HuH-7 (cell line): Measurements from ENCODE around the gene CCT3.
"Not testable (repeated sequence)": the region's sequence is repeated elsewhere in the genome, so short reads cannot be mapped to it uniquely, and the experiment has no call there.

ENCODE experiments used
- DNase-seq: peaks from one replicate; pipeline ENCODE4 v3.0.0; 2011; ENCODE audit warnings: low spot score

Gene CCT3

GRCh38 chr1:156336242-156336641 is 1.9 kb downstream of the CCT3 start:
- peak; percentile 25 for DNase-seq

DNA sequence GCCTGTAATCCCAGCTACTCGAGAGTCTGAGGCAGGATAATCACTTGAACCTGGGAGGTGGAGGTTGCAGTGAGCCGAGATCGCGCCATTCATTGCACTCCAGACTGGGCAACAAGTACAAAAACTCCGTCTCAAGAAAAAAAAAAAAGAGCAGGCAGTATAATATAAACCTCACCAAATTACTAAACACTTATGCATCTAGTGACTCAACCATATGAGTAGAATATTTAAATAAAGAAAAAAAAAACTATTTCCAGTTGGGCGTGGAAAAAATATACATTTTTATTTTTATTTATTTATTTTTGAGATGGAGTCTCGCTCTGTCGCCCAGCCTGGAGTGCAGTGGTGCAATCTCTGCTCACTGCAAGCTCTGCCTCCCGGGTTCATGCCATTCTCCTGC is 14.9 kb downstream of the CCT3 start:
- DNase-seq: not testable (repeated sequence)

DNA sequence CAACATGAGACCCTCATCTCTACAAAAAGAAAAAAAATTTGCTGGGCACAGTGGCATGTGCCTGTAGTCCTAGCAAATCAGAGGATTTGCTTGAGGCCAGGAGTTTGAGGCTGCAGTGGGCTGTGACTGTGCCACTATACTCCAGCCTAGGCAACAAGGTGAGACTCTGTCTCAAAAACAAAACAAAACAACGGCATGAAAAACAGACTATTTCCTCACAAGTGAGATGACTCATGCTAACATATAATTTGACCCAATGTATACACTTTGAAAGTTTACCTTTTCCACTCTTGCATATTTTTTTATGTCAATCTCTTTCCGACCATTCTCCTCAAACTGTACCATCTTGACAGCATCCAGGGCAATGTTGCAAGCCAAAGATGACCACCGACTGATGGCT is 17.5 kb downstream of the CCT3 start:
- DNase-seq: no peak

DNA sequence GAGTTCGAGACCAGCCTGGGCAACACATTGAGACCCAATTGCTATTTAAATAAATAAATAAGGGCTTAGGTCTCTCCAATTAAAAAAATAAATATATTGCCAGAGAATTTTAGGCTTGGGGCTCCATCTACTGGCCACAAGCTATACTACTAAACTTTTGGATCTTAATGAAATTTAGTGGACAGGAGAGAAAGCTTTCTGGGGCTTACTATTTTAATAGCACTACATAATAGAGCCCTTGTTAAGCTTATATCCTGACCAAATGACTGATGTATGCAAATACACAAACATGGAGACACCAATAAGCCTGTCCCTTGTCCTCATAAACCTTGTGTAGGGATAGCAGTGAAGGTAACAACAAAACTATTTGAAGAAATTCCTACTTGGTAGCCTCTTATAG is 18.4 kb downstream of the CCT3 start:
- DNase-seq: peak; percentile 40

GRCh38 chr1:156316909-156317308 is 21.2 kb downstream of the CCT3 start:
- DNase-seq: no peak

GRCh38 chr1:156310962-156311361 is 27.1 kb downstream of the CCT3 start:
- no peak for DNase-seq

- no peak for DNase-seq
Measured at GRCh38 chr1:156308078-156308477, 30.0 kb downstream of the CCT3 start.

- DNase-seq: no peak
Measured at GRCh38 chr1:156305215-156305614, 32.9 kb downstream of the CCT3 start.

DNA sequence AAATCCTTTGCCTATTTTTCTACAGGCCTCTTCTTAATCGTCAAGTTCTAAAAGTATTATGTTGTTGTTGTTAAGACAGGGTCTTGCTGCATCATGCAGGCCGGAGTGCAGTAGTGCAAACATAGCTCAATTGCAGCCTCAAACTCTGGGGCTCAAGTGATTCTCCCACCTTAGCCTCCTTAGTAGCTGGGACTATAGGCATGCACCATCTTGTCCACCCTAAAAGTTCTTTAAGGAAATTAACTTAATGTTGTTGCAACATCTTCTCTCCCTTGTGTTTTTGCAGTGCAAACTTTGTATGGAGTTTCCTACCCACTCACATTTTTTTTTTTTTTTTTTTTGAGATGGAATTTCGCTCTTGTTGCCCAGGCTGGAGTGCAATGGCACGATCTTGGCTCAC is 34.9 kb downstream of the CCT3 start:
- no peak for DNase-seq

GRCh38 chr1:156298852-156299357 is 39.2 kb downstream of the CCT3 start, which contains the start of gene VHLL:
Gene VHLL (minus strand): TSS chr1:156299307. CDS start chr1:156299189, 118 bp downstream.
- DNase-seq: no peak

DNA sequence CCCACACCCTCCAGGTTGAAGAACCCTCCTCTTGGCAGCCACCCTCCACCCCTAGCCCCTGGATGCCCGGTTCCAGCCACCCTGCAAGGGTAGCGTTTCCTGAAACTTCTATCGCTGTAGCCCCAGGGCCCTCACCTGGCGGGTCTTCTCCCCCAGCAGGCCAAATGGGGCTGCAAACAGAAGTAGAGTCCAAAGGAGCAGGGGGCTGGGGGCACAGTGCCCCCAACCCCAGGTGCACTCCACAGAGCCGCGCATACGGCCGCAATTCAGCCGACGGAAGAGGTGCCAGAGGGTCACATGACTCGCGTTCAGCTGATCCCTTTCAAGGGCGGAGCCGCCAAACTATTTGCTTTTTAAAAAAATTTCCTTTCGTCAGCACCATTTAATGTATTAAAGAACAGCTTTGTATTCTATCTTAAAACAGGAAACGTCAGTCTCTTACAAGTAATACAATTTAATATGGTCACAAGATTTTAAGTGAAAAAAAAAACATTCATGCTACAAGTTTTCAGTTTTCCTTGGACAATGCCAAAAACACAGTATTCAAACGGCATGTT is 42.6 kb downstream of the CCT3 start, which contains the start of gene GLMP:
GLMP (minus strand) TSS at position 289 of the 557 bp plus-strand sequence; CDS start at position 255, 34 bp downstream.
- peak; percentile 75 for DNase-seq

GRCh38 chr1:156293895-156294294 is 44.2 kb downstream of the CCT3 start:
- no peak for DNase-seq

DNA sequence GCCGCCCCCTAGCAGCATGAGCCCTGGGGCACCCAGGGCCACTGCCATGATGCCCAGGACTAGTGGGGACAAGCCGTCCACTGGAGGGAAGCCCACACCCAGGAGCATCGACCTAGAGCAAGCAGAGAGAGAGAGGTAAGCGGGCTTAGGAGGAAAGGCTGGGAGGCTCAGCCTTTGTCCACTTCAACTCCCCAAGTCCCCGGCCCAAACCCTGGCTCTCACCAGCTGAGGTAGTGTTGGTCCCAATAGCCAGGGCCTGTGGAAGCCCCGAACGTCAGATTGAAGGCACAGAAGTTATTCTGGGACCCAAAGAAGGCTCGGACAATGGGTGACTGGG is 45.0 kb downstream of the CCT3 start:
- DNase-seq: no peak

- DNase-seq: peak; percentile 98
Measured at GRCh38 chr1:156291226-156292061, 46.6 kb downstream of the CCT3 start.

DNA sequence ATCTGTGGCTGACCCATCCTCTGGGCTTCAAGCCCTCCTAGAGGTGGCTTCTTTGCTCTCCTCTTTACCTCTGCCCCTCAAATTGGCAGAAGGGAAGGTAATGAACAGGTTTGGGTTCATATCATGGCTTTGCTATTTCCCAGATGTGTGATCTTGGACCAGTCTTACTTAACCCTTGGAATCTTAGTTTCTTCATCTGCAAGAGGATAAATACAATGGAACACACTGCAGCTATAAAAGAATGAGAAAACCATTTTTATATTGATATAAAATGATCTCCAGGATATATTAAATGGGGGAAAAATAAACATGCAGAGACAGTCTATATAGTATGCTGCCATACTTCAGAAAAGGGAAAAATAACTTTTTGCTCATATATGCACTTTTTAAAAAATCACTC is 48.2 kb downstream of the CCT3 start:
- no peak for DNase-seq

- DNase-seq: no peak
Measured at GRCh38 chr1:156286061-156286460, 52.0 kb downstream of the CCT3 start.

DNA sequence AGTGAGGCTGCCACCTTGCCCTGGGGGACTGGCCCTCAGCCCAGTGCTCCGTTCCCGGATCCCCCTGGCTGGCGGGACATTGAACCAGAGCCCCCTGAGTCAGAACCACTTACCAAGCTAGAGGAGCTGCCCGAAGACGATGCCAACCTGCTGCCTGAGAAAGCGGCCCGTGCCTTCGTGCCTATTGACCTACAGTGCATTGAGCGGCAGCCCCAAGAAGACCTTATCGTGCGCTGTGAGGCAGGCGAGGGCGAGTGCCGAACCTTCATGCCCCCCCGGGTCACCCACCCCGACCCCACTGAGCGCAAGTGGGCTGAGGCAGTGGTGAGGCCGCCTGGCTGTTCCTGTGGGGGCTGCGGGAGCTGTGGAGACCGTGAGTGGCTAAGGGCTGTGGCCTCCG is 52.7 kb downstream of the CCT3 start:
- DNase-seq: no peak

DNA sequence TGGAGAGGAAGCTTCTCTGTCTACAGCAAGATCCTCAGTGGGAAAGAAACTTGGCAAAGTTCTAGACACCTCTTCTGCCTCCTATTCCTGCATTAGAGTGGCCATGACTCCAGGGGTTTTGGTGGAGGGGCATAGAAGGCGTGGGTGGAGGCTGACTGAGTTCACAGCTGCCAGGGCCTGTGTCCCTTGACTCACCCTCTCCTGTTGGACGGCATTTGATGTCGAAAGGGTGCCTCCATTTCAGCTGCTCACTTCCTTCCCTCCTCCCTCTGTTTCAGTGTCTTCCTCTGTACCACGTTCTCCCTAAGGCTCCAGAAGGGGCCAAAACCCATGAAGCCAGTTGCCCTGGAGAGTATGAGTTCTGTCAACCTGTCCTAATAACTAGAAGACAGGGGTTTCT is 53.3 kb downstream of the CCT3 start:
- no peak for DNase-seq

GRCh38 chr1:156284112-156284511 is 54.0 kb downstream of the CCT3 start, which contains the start of gene TMEM79:
Gene TMEM79 (plus strand): TSS chr1:156284325. CDS start chr1:156285227, 902 bp downstream.
- DNase-seq: no peak

DNA sequence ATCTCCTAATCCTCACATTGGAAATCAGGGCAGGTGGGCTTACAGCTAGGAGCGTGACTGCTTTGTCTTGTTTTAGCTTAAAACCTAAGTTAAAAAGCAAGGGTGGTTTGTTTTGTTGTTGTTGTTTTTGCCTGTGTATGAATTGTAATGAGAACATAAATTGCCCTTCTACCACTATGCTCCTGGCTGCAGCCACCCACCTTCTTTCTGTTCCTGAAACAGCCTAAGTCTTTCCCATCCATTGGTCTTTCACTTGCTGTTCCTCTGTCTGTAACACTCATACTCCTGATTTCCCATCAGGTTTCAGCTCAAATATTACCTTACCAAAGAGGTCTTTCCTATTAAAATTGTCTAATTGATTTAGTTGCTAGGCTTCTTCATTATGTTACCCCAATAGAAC is 54.6 kb downstream of the CCT3 start:
- no peak for DNase-seq

GRCh38 chr1:156282479-156283222 is 55.4 kb downstream of the CCT3 start, which contains the start of gene SMG5:
Gene SMG5 (minus strand): TSS chr1:156282825. CDS start chr1:156282680, 145 bp downstream.
- DNase-seq: peak; percentile 96

DNA sequence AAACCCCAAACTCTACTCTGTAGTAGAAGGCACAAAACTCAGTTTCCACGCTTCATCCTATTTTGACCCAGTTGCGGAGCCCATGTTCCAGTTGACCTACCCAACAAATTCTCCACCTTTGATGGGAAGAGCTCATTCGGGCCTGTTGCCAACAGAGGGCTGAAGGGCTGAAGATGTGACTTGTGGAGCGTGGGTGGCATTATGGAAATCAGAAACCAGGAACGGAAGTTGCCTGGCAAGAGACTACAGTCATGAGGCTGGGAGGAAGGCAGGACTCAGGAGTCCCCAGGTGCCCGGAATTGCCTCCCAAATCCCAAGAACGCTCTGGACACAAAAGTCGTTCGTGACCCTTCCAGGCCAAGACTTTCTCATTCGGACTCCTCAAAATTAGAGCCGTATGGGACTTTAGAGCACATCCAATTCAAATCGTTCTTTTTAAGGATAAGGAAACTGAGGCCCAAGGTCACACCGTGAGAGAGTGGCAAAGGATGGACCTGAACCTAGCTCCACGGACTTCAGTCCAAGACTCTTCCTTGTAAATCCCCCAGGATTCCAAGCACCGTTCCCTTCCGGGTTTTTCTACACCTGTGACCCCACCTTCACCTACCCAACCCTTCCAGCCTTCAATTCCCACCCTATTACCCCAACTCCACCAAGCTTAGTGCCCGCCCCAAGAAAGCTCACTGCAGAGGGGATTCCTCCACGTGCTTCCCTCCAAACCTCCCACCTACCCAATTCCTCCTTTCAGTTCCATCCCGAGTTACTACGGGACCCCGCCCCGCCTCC is 56.2 kb downstream of the CCT3 start:
- DNase-seq: peak; percentile 42
